NCI-H2029 (cell line): Measurements from ENCODE around the gene SPRR5.

Experiments used
- DNase-seq: peaks from one replicate; lab custom pipeline; 2025; lab: John Stamatoyannopoulos, UW

Gene SPRR5

GRCh38 chr1:152983234-152983633 lies 36.2 kb downstream of the SPRR5 start:
- DNase-seq: no peak

GRCh38 chr1:152983743-152984142 lies 36.7 kb downstream of the SPRR5 start, which contains the start of gene SPRR1A:
Gene SPRR1A (plus strand): TSS chr1:152984081. CDS start chr1:152985231, 1,150 bp downstream.
- DNase-seq: no peak

- no peak for DNase-seq
These were observed 39.6 kb downstream of the SPRR5 start for GRCh38 chr1:152986578-152986977.

GRCh38 chr1:152993186-152993585 lies 46.2 kb downstream of the SPRR5 start:
- no peak for DNase-seq

- DNase-seq: no peak
These were observed 48.8 kb downstream of the SPRR5 start for GRCh38 chr1:152995842-152996241.

GRCh38 chr1:152996633-152997400 lies 49.8 kb downstream of the SPRR5 start:
- no peak for DNase-seq

GRCh38 chr1:152997901-152998300 lies 50.9 kb downstream of the SPRR5 start:
- DNase-seq: no peak

- DNase-seq: no peak
These were observed 51.5 kb downstream of the SPRR5 start for GRCh38 chr1:152998476-152998875.
